NT2/D1 (cell line): ENCODE measurements around the gene CUL4B.

Experiments used
- YY1 ChIP-seq: IDR thresholded peaks from 2 replicates; pipeline ENCODE4 v1.6.1; 2011; ENCODE audit not compliant: insufficient read length, insufficient read depth
- ZNF274 ChIP-seq: IDR thresholded peaks from 2 replicates; pipeline ENCODE4 v1.6.1; 2011; ENCODE audit warnings: mild to moderate bottlenecking, low read depth, low read length

DNA sequence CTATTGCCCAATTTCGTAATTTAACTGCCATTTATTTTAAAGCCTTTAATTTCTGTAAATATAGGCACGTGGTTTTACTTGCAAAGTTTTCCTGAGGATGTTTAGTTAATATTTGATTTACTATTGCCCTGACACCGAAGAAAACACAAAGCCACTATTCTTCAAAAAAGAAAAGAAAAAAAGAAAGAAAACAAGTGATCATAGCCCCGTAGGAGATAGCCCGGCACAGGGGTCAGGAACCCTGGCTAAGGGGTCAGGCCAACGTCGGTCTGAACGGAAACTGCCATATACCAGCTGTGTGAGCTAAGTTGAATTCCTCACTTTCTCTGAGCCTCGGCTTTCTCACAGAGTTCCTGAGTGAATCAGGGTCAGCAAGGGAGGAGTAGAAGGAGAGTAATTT lies 74.0 kb downstream of the CUL4B start:
- TF ChIP-seq YY1 (no peak), ZNF274 (no peak)
